HG03159 (cell line): Measurements from ENCODE around the gene MMUT.
A peak's percentile ranks its signal among the peaks of the same experiment; 100 is the strongest.
"Not testable (repeated sequence)": the region's sequence is repeated elsewhere in the genome, so short reads cannot be mapped to it uniquely, and the experiment has no call there.

ENCODE experiments used
- ATAC-seq: cut with Tn5 transposase; IDR thresholded peaks from one replicate; pipeline ENCODE4 v1.9.1; 2021; ENCODE audit warnings: mild to moderate bottlenecking, moderate library complexity; ENCODE audit not compliant: unreplicated experiment

The MMUT gene

DNA sequence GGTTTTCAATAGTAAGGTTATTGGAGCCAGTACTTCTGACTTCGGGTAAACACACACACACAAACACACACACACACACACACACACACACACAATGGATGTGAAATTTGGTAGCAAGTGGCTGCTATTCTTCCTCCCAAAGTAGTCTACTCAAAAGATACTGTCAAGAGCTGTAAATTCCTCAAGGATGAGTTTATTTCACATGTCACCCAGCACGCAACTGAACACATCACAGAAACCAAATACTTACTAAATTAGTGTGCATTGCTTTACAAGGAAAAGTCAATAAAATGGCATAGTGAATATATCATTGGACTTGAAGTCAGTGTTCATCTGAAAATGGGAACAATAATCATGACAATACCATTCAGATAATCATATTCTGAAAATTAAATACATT is 32.9 kb downstream of the MMUT start:
- ATAC-seq, result no peak

DNA sequence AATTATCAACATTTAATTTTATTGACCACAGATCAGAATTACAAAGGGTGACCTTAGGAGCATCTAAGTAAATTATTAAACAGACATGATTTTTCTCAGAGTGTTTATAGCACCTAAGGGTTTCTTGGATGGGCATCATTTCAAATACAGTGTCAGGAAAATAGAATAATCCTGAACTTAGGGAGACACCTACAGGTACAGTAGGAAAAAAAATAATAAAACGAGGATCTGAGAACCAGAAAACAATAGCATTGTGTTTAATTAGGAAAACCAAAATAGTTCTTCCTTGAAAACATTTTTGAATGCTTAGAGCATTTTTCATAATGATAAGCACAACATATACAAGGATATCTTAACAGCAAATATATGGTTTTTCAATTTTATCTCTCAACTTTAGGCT is 39.2 kb downstream of the MMUT start:
- ATAC-seq, result no peak

DNA sequence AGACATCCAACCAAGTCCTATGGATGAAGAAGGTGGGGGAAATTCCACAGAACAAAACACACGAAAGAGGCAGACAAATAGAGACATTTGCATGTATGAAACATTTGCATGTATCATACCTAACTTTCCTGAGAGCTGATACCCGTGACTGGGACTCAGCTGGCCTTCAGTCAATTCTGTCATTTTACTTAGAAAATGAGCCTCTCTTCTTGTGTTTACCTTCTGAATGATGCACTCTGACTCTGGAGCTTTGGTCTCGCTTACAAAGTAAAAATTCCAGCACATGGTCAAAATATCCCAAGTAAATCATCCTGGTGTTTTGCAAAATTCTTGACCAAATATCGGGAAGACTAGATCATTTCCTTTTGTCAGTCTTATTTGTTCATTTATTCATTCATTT is 46.9 kb downstream of the MMUT start:
- no peak for ATAC-seq

DNA sequence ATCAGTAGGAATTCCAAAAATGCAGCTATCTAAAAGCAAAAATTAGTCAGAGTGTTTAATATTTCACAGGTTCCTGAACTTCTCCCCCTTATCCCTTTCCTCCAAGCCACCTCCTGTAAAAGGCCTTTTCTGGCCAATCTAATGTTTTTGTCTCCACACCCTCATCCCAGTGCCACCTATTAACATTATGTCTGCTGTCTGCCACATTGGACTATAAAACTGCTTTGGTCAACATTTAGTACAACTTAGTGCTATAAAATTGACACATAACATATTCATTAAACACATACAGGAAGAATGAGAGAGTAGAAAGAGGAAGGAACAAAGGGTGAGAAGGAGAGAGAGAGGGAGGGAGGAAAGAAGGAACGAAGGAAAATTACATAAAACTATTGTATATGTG is 47.7 kb downstream of the MMUT start:
- ATAC-seq, result no peak

DNA sequence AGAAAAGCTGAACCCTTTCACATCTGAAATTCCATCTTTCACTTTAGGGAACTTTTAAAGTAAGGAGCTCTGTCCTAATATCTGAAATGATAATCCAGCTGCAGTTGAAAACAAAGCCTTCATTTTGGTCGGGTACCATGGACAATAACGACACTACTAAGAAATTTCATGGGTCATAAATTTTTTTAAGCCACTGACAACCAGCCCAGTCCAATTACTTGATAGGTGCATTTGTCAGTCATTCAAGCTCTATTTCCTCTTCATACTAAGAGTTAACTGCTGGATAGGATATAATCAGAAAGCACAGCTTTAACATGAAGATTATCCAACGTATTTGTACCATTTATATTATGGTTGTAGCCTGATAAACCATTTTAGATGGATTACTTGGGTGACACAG is 52.5 kb downstream of the MMUT start:
- ATAC-seq, result no peak

DNA sequence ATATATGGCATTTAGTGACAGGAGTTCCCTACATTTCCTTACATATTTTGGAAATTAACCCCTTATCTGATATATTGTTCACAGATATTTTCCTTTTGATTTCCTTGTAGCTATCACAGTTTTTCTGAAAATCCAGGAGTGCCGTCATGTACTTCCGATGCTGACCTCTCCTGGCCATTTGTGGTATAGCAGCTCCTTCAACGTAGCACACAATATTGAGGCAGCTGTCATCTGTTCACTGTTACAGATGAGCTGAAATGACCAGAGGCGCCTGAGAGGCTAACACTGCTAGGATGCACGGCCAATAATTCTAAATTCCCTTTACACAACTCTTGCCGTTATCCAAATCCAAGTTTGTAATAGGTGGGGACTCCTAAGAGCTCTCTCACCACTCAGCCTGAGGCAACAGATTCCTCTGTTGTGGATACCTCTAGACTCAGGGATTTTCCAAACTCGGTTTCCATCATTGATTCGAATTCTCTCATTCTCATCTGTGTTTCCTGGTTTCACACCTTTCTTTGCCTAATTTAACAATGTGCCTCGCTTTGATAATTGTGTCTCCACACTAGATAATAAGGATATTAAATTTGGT is 53.0 kb downstream of the MMUT start:
- ATAC-seq, result peak; percentile 96

DNA sequence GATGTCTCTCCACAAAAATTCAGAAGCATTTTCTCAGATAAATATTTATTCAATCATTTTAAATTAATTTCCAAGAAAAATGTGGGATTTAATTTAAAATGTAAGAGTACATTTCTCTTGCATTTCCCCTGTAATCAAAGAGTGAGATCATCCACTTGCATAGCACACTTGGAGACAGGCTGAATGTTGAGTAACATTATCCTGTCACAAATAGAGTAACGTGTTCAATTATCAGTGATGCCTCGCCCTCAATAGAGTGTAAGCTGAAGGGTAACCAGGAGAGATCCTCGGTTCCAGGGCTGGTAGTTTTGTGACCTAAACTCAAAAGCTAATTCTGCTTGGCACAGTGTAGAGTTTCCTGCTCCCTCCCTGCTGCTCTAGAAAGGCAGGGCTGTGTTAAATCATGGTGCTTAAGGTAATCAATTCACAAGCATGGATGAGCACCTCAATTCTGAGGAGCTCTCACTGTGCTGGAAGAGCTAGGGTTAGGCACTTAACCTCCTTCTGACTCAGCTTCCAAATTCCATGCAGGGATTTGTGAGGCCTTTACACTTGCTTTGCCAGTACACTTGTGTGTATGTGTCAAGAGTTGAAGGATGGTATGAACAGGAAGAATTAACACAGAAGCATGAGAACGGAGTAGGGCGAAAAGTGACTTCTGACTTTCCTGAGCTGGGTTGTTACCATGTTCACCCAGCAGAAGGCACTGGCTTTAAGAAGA is 56.6 kb downstream of the MMUT start:
- no peak for ATAC-seq

DNA sequence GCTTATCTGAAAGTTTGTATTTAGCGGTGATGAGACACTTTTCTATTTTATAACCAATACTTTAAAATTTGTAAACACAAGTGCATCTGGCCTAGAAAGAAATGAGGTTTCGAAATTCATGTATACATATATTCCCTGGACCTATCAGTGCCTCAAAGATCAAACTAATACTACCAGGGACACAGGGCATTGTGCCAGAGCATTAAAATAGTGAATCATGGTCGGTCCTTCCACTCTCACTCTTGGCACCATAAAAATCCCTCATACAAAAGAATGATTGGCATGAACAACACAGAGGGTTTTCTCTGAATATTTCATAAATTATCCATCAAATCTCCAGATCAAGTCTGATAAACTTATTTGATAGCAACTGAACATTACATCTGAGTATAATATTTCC is 62.0 kb downstream of the MMUT start:
- ATAC-seq, result no peak

DNA sequence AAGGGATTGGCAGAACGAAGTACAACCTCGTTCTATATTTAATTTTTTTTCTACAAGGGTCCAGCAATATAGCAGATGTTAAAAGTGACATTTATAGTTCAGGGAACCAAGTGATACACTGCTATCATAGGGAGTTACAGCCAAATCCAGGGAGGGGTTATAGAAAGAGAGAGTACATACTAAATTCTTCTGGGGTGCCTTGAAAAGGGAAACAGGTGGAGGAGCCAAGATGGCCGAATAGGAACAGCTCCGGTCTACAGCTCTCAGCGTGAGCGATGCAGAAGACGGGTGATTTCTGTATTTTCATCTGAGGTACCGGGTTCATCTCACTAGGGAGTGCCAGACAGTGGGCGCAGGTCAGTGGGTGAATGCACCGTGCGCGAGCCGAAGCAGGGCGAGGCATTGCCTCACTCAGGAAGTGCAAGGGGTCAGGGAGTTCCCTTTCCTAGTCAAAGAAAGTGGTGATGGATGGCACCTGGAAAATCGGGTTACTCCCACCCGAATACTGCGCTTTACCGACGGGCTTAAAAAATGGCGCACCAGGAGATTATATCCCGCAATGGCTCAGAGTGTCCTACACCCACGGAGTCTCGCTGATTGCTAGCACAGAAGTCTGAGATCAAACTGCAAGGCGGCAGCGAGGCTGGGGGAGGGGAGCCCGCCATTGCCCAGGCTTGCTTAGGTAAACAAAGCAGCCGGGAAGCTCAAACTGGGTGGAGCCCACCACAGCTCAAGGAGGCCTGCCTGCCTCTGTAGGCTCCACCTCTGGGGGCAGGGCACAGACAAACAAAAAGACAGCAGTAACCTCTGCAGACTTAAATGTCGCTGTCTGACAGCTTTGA is 76.2 kb downstream of the MMUT start:
- ATAC-seq, result not testable (repeated sequence)

DNA sequence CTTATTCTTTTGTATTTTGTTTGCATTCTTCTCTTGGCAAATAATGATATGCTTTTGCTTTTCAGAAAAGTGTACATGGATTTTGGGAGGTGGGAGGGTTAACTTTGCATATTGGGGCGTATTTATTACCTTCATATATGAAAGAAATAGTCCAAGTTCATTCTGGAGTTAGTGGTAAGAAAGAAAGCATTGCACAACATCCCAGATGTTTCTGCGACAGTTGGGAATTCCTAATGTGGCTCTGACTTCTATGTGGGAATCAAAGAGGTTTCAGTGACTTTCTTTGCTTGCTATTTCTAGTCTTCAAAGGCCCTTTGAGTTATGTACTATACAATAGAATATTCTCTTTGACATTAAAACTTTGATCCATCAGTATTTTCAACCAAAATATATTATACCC is 78.1 kb downstream of the MMUT start:
- ATAC-seq, result no peak
